ENCODE results near the gene SBDS.

GRCh38 chr7:66953044-66953427, 42.4 kb downstream of the SBDS start:
- TF ChIP-seq CTCF (IDR thresholded peaks at IDR 0.05): no peak
- no peak for TF ChIP-seq POLR2A (IDR thresholded peaks at IDR 0.05)
